Neural cell (in vitro differentiated cells): ENCODE results near the gene ADARB1.

Experiments used
- EZH2 ChIP-seq: fragments of 200-600, 300-800 bp; shearing (Covaris generic), sonication (generic); IDR thresholded peaks from 2 replicates; pipeline ENCODE4 v1.6.1; 2014; ENCODE audit warnings: antibody characterized with exemption, low read length, borderline replicate concordance, mild to moderate bottlenecking; ENCODE audit not compliant: insufficient read depth, poor library complexity, severe bottlenecking
- POLR2AphosphoS5 ChIP-seq: IDR thresholded peaks from 2 replicates; pipeline ENCODE4 v1.6.1; 2012
- TF ChIP-seq, protein P1 (sequence below): fragments of 450-650 bp; IDR thresholded peaks from 2 replicates; pipeline ENCODE4 v1.5.1; 2014; ENCODE audit warnings: antibody characterized with exemption, mild to moderate bottlenecking, moderate library complexity; ENCODE audit not compliant: poor library complexity, severe bottlenecking

DNA sequence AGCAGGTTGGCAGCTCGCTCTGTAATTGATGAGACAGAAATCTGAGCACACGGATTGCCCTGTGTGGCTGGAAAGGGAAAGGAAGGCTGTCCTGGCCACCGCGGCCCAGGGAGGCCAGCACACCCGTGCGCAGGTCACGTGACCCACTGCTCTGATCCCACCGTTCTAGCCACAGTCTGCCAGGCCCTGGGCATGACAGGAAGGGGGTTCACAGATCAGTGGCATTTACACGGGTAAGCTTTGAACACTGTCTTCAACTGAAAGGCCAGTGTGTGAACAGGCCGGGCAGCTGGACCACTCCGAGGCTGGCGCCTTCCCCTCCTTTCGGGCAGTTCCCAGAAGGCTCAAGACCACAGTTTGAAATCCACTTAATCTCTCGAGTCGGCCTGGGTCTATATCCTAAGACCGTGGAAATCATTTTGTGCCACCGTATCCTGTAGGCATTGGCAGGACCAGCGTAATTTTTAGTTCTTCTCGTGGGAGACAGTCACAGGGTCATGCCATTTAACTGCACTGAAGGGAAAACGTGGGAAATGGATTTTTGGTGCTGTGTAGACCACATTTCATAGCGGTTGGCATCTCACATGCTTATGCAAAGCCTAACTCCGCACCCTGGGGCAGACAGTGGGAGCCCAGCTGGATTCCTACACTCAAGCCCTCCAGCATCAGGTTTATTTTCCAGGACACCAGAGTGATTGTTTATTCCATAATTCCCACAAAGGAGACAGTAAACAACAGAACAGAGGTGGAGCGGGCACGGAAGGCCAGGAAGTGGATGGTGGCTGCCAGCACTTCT is 3.1 kb upstream of the ADARB1 start:
- TF ChIP-seq, protein P1, sequence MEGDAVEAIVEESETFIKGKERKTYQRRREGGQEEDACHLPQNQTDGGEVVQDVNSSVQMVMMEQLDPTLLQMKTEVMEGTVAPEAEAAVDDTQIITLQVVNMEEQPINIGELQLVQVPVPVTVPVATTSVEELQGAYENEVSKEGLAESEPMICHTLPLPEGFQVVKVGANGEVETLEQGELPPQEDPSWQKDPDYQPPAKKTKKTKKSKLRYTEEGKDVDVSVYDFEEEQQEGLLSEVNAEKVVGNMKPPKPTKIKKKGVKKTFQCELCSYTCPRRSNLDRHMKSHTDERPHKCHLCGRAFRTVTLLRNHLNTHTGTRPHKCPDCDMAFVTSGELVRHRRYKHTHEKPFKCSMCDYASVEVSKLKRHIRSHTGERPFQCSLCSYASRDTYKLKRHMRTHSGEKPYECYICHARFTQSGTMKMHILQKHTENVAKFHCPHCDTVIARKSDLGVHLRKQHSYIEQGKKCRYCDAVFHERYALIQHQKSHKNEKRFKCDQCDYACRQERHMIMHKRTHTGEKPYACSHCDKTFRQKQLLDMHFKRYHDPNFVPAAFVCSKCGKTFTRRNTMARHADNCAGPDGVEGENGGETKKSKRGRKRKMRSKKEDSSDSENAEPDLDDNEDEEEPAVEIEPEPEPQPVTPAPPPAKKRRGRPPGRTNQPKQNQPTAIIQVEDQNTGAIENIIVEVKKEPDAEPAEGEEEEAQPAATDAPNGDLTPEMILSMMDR: no peak
- TF ChIP-seq EZH2 (no peak), POLR2AphosphoS5 (no peak)
